BLaER1 (cell line): ENCODE results near the gene PI4K2B.
"Not testable (repeated sequence)": the region's sequence is repeated elsewhere in the genome, so short reads cannot be mapped to it uniquely, and the experiment has no call there.

Experiments
- H3K27ac ChIP-seq: shearing (Covaris generic); formaldehyde crosslinking; 2 replicates; pipeline ENCODE4 v1.8.1; 2022
- H3K27me3 ChIP-seq: shearing (Covaris generic); formaldehyde crosslinking; 2 replicates; pipeline ENCODE4 v1.8.1; 2022
- H3K36me3 ChIP-seq: shearing (Covaris generic); formaldehyde crosslinking; 2 replicates; pipeline ENCODE4 v1.8.1; 2022
- H3K4me1 ChIP-seq: shearing (Covaris generic); formaldehyde crosslinking; 2 replicates; pipeline ENCODE4 v1.8.1; 2022
- H3K4me2 ChIP-seq: shearing (Covaris generic); formaldehyde crosslinking; 2 replicates; pipeline ENCODE4 v1.8.1; 2022
- H3K4me3 ChIP-seq: shearing (Covaris generic); formaldehyde crosslinking; 2 replicates; pipeline ENCODE4 v1.8.1; 2022
- H3K9ac ChIP-seq: shearing (Covaris generic); formaldehyde crosslinking; 2 replicates; pipeline ENCODE4 v1.8.1; 2022
- H3K9me3 ChIP-seq: shearing (Covaris generic); formaldehyde crosslinking; 2 replicates; pipeline ENCODE4 v1.8.1; 2022
- H4K20me1 ChIP-seq: shearing (Covaris generic); formaldehyde crosslinking; 2 replicates; pipeline ENCODE4 v1.8.1; 2022
- Cebpa-rat ChIP-seq: shearing (Covaris generic); IDR thresholded peaks from 2 replicates; pipeline ENCODE4 v1.8.1; 2022

Gene PI4K2B

DNA sequence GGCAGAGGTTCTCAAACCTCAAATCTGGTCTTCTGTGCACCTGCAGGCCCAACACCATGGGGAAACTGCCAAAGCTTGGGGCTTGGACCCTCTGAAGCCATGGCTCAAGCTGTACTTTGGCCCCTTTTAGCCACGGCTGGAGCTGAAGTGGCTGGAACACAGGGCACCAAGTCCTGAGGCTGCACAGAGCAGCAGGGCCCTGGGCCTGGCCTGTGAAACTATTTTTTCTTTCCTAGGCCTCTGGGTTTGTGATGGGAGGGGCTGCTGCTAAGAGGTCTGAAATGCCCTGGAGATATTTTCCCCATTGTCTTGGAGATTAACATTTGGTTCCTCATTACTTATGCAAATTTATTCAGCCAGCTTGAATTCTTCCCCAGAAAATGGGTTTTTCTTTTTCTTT is 18.3 kb upstream of the PI4K2B start:
- Histone ChIP-seq H3K4me2 (no peak overlapping the region), H3K4me3 (no peak overlapping the region), H3K27ac (no peak overlapping the region), H3K4me1 (no peaks in the 10 kb centered on the region), H3K9me3 (peaks cover 66% of the 10 kb centered on the region), H3K36me3 (peaks cover 26% of the 10 kb centered on the region; the same call in 1 of the 2 replicates), H4K20me1 (no peaks in the 10 kb centered on the region), H3K27me3 (no peaks in the 10 kb centered on the region), H3K9ac (no peak overlapping the region)
- TF ChIP-seq Cebpa-rat, result no peak

DNA sequence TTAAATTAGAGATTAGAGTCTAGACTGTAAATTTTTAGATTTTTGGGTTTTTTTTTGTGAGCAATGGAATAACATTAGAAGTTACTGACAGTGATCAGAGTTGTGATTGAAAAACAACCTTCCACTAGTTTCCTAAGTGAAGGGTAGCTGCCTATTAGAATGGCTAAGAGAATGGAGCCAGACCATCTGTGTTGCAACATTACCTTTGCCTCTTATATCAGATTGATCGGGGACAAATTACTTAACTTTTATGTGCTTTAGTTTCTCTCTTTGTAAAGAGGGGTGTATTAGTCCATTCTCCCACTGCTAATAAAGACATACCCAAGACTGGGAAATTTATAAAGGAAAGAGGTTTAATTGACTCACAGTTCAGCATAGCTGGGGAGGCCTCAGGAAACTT is 12.5 kb upstream of the PI4K2B start:
- Histone ChIP-seq H3K36me3 (peaks cover 53% of the 10 kb centered on the region), H3K27me3 (no peaks in the 10 kb centered on the region), H4K20me1 (no peaks in the 10 kb centered on the region), H3K9me3 (peaks cover 90% of the 10 kb centered on the region), H3K27ac (no peak overlapping the region), H3K4me2 (no peak overlapping the region), H3K4me1 (no peaks in the 10 kb centered on the region), H3K9ac (no peak overlapping the region), H3K4me3 (no peak overlapping the region)
- TF ChIP-seq Cebpa-rat, result no peak

- H3K27me3 ChIP-seq, result no peaks in the 10 kb centered on the region
- peaks cover 51% of the 10 kb centered on the region for H3K36me3 ChIP-seq
- no peak overlapping the region for H3K4me2 ChIP-seq
- no peak for TF ChIP-seq Cebpa-rat
- H3K27ac ChIP-seq, result no peak overlapping the region
- H4K20me1 ChIP-seq, result no peaks in the 10 kb centered on the region
- no peak overlapping the region for H3K9ac ChIP-seq
- no peak overlapping the region for H3K4me3 ChIP-seq
- H3K4me1 ChIP-seq, result no peaks in the 10 kb centered on the region
- H3K9me3 ChIP-seq, result peaks cover 94% of the 10 kb centered on the region
Observed at GRCh38 chr4:25223802-25224375, 9.9 kb upstream of the PI4K2B start.

- Histone ChIP-seq H4K20me1 (no peaks in the 10 kb centered on the region), H3K27me3 (no peaks in the 10 kb centered on the region), H3K9me3 (peaks cover 86% of the 10 kb centered on the region), H3K9ac (no peak overlapping the region), H3K4me2 (no peak overlapping the region), H3K4me1 (0 out of 2 replicates have a peak, but pooled peaks cover 8% of the 10 kb centered on the region), H3K4me3 (no peak overlapping the region), H3K36me3 (peaks cover 37% of the 10 kb centered on the region), H3K27ac (no peak overlapping the region)
- TF ChIP-seq Cebpa-rat, result no peak
Observed at GRCh38 chr4:25229804-25230203, 4.0 kb upstream of the PI4K2B start.

GRCh38 chr4:25233194-25233593 is 639 bp upstream of the PI4K2B start:
- peak overlapping the region; percentile 37 for H3K4me2 ChIP-seq
- no peaks in the 10 kb centered on the region for H3K27me3 ChIP-seq
- H3K9ac ChIP-seq, result peak overlapping the region; percentile 92; the same call in 1 of the 2 replicates
- peaks cover 25% of the 10 kb centered on the region for H3K4me1 ChIP-seq
- peak overlapping the region; percentile 94 for H3K4me3 ChIP-seq
- no peaks in the 10 kb centered on the region for H4K20me1 ChIP-seq
- H3K36me3 ChIP-seq, result peaks cover 30% of the 10 kb centered on the region
- H3K9me3 ChIP-seq, result peaks cover 64% of the 10 kb centered on the region
- TF ChIP-seq Cebpa-rat, result no peak
- H3K27ac ChIP-seq, result peak overlapping the region; percentile 55

DNA sequence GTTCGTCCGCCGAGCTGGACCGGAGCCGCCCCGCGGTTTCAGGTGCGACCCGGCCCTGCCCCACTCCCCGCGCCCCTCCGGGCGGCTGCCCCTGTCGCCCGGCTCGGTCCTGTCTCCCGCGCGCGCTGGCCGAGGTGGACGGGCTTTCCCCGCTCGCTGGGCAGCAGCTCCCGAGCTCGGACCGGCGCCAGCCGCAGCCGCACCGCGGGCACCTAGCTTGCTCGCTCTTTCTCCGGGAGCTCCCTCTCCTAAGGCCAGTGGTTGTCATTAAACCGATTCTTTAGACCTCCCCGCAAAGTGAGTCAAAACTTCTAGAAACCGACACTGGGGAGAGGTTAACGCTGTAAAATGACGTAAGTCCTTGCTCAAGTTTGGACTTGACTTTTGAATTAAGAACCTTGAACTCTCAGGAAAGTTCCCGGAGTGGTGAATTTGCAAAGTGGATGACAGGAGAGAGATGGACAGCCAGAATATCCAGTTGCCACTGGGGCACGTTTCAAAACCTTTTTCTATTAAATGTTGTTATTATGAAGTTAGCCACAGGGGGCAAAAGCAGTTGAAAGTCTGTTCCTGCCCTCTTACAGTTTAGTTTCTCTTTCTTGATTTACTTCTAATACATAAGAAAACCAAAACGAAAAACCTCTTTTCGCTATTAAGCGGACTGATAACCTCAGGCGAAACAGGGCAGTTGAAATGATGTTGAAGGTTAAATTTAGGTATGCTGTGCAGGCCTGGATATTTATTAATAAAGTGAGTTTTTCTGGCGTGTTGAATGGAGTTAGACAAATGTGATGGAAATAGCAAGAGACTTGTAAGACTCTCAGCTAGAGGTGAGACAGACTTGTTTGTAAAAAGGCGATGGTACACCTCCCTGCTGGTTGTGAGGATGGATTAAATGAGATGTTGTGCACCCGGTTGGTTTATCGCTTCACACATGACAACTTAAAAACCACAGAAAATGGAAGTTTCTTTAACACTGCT is 847 bp downstream of the PI4K2B start:
- peaks cover 32% of the 10 kb centered on the region for H3K4me1 ChIP-seq
- H4K20me1 ChIP-seq, result no peaks in the 10 kb centered on the region
- H3K4me2 ChIP-seq, result peak overlapping the region; percentile 83
- no peaks in the 10 kb centered on the region for H3K27me3 ChIP-seq
- peaks cover 64% of the 10 kb centered on the region for H3K9me3 ChIP-seq
- H3K27ac ChIP-seq, result peak overlapping the region; percentile 89
- H3K4me3 ChIP-seq, result peak overlapping the region; percentile 94
- no peak for TF ChIP-seq Cebpa-rat
- H3K36me3 ChIP-seq, result peaks cover 35% of the 10 kb centered on the region
- peak overlapping the region; percentile 92 for H3K9ac ChIP-seq

GRCh38 chr4:25235401-25235800 is 1.6 kb downstream of the PI4K2B start:
- peak overlapping the region; percentile 92 for H3K9ac ChIP-seq
- H3K27ac ChIP-seq, result peak overlapping the region; percentile 89
- H3K9me3 ChIP-seq, result peaks cover 61% of the 10 kb centered on the region

DNA sequence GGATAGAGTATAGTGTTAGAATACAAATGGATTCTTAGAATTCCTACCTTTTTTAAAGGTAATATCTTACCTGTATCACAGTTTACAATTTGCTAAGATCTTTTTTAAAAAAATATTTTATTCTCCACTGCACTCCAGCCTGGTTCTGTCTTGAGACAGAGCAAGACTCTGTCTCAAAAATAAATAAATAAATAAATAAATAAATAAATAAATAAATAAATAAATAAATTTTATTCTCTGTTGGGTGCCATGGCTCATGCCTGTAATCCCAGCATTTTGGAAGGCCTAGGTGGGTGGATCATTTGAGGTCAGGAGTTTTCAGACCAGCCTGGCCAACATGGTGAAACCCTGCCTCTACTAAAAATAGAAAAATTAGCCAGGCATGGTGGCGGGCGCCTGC is 2.2 kb downstream of the PI4K2B start:
- peak overlapping the region; percentile 92; the same call in 1 of the 2 replicates for H3K9ac ChIP-seq
- H3K4me2 ChIP-seq, result peak overlapping the region; percentile 83
- H4K20me1 ChIP-seq, H3K27ac ChIP-seq, H3K27me3 ChIP-seq: not testable (repeated sequence)
- peak overlapping the region; percentile 94 for H3K4me3 ChIP-seq
- peaks cover 26% of the 10 kb centered on the region for H3K36me3 ChIP-seq
- H3K4me1 ChIP-seq, result peaks cover 45% of the 10 kb centered on the region
- H3K9me3 ChIP-seq, result peaks cover 54% of the 10 kb centered on the region

More at GRCh38 chr4:25235401-25235800, 1.6 kb downstream of the PI4K2B start:
- peak overlapping the region; percentile 83 for H3K4me2 ChIP-seq
- no peaks in the 10 kb centered on the region for H3K27me3 ChIP-seq
- peak overlapping the region; percentile 94 for H3K4me3 ChIP-seq
- H3K36me3 ChIP-seq, result peaks cover 31% of the 10 kb centered on the region
- TF ChIP-seq Cebpa-rat, result no peak
- H4K20me1 ChIP-seq, result no peaks in the 10 kb centered on the region
- H3K4me1 ChIP-seq, result peaks cover 39% of the 10 kb centered on the region

DNA sequence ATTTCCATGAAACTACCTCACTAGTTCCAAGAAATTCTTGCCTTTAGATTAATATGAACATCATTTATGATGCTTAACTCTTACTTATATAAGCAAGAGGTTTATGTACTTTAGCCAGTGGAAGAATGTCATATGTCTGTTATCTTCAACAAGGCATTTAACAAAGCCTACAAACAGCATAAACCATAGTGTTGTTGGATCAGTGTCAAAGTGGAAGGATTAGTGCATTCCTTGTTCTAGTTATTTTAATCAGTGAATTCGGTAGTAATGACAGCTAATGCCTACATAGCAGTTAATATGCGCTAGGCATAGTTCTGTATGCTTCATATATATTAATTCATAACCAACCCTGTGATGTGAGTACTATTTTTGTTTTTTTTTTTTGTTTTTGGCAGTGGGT is 3.1 kb downstream of the PI4K2B start:
- Histone ChIP-seq H3K4me1 (peaks cover 45% of the 10 kb centered on the region), H3K27me3 (no peaks in the 10 kb centered on the region), H4K20me1 (no peaks in the 10 kb centered on the region), H3K9ac (no peak overlapping the region), H3K27ac (no peak overlapping the region), H3K36me3 (peaks cover 26% of the 10 kb centered on the region), H3K4me3 (no peak overlapping the region), H3K9me3 (peaks cover 52% of the 10 kb centered on the region), H3K4me2 (peak overlapping the region; percentile 83; the same call in 1 of the 2 replicates)
- TF ChIP-seq Cebpa-rat, result no peak

GRCh38 chr4:25238052-25238451 is 4.2 kb downstream of the PI4K2B start:
- Histone ChIP-seq H4K20me1 (no peaks in the 10 kb centered on the region), H3K36me3 (peaks cover 36% of the 10 kb centered on the region), H3K27ac (no peak overlapping the region), H3K4me1 (peaks cover 40% of the 10 kb centered on the region), H3K9ac (no peak overlapping the region), H3K4me3 (no peak overlapping the region), H3K9me3 (peaks cover 52% of the 10 kb centered on the region), H3K27me3 (no peaks in the 10 kb centered on the region), H3K4me2 (no peak overlapping the region)
- no peak for TF ChIP-seq Cebpa-rat

- H3K36me3 ChIP-seq, result peaks cover 49% of the 10 kb centered on the region
- not testable (repeated sequence) for H3K4me3 ChIP-seq, H4K20me1 ChIP-seq, H3K9ac ChIP-seq, H3K27me3 ChIP-seq
- peaks cover 37% of the 10 kb centered on the region for H3K4me1 ChIP-seq
- H3K9me3 ChIP-seq, result peaks cover 63% of the 10 kb centered on the region
- H3K4me2 ChIP-seq, result peak overlapping the region; percentile 43
- H3K27ac ChIP-seq, result peak overlapping the region; percentile 35; the same call in 1 of the 2 replicates
Observed at GRCh38 chr4:25239528-25239927, 5.7 kb downstream of the PI4K2B start.

DNA sequence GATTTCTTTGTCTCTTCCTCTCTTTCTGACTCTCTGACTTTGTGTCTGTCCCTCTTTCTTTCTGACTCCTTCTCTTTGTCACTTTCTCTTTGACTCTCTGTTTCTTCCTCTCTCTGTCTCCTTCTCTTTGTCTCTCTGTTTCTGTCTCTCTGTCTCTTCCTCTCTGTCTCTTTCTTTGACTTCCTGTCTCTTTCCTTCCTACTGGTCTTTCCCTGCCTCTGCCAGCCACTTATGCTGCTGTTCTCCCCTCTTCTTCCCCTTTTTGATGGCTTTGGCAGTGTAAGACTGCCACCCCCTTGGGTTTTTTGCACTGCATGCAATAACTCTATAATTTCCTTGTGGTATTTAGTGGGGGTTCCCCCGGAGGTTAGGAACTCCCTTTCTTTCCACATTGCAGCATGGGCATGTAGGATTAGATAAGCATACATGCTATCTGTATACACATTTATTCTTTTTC is 6.9 kb downstream of the PI4K2B start:
- peaks cover 61% of the 10 kb centered on the region for H3K36me3 ChIP-seq
- peak overlapping the region; percentile 43; the same call in 1 of the 2 replicates for H3K4me2 ChIP-seq
- H3K9ac ChIP-seq, H3K27me3 ChIP-seq, H3K27ac ChIP-seq, H4K20me1 ChIP-seq, H3K4me3 ChIP-seq: not testable (repeated sequence)
- peaks cover 76% of the 10 kb centered on the region for H3K9me3 ChIP-seq
- H3K4me1 ChIP-seq, result peaks cover 31% of the 10 kb centered on the region

DNA sequence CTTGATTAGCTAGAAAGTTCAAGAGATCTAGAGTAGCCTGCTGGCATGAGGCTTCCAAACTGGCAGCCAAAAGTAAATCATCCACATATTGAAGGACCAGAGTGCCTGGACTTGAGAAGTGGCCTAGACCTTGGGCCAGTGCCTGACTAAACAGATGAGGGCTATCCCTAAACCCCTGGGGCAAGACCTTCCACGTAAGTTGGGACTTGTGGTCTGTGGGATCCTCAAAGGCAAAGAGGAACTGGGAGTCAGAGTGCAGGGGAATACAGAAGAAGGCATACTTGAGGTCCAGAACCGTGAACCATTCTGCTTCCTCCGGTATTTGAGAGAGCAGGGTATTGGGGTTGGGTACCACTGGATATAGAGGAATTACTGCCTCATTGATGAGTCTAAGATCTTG is 8.4 kb downstream of the PI4K2B start:
- H3K9ac ChIP-seq, H3K27ac ChIP-seq, H4K20me1 ChIP-seq, H3K4me2 ChIP-seq, H3K27me3 ChIP-seq, H3K4me3 ChIP-seq: not testable (repeated sequence)
- H3K4me1 ChIP-seq, result peaks cover 19% of the 10 kb centered on the region
- H3K36me3 ChIP-seq, result peaks cover 71% of the 10 kb centered on the region
- H3K9me3 ChIP-seq, result peaks cover 88% of the 10 kb centered on the region
